HUES64 (cell line): Measurements from ENCODE around the gene MLLT6.

Experiments used
- H3K27ac ChIP-seq: 2 replicates; pipeline ENCODE4 v1.7.0; 2013; ENCODE audit warnings: low read depth, low read length, inconsistent platforms
- H3K27me3 ChIP-seq: 2 replicates; pipeline ENCODE4 v1.6.1; 2013; ENCODE audit warnings: mild to moderate bottlenecking, low read length; ENCODE audit not compliant: insufficient read depth
- H3K36me3 ChIP-seq: 2 replicates; pipeline ENCODE4 v1.6.1; 2013; ENCODE audit warnings: mild to moderate bottlenecking, low read length; ENCODE audit not compliant: insufficient read depth
- H3K4me1 ChIP-seq: 2 replicates; pipeline ENCODE4 v1.6.1; 2013; ENCODE audit warnings: mild to moderate bottlenecking, low read length, moderate library complexity; ENCODE audit not compliant: insufficient read depth
- H3K4me3 ChIP-seq: 2 replicates; pipeline ENCODE4 v1.5.1; 2013; ENCODE audit warnings: mild to moderate bottlenecking, low read length, moderate library complexity
- H3K9ac ChIP-seq: 2 replicates; pipeline ENCODE4 v1.6.1; 2013; ENCODE audit warnings: mild to moderate bottlenecking, low read depth, low read length
- H3K9me3 ChIP-seq: 2 replicates; pipeline ENCODE4 v1.6.1; 2013; ENCODE audit warnings: low read depth, low read length; ENCODE audit not compliant: insufficient read depth
- WGBS: fragments of 150-250, 120-280 bp; methylation state at CpG from one replicate; pipeline ENCODE4 v1.1.7; 2013; ENCODE audit warnings: missing lambda C conversion rate; 5-methylcytosine and 5-hydroxymethylcytosine counted together

Gene MLLT6

DNA sequence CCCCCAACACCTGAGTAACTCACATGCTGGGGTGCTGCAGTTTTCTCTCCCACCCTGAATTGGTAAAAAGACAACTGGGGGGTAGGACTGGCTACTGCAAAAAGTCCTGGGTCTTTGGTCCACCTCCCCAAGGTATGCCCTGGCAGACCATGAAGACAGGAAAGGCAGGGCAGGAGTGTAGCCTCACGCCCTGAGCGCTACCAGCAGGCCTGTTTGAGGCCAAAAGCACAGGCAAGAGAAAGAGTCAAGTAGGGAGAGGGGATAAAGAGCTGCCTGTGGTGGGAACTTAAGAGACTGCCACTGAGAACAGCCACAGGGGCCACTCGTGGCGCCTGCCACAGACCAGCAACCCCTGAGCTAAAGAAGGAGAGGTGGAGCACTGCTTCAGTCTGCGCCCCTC is 61.3 kb downstream of the MLLT6 start:
- Histone ChIP-seq H3K9me3 (no peaks in the 10 kb centered on the region), H3K27ac (no peak overlapping the region), H3K36me3 (peaks cover 96% of the 10 kb centered on the region), H3K4me1 (no peaks in the 10 kb centered on the region), H3K4me3 (no peak overlapping the region), H3K27me3 (no peaks in the 10 kb centered on the region), H3K9ac (no peak overlapping the region)
- 93% methylated on average over 5 of the region's 5 CpGs for WGBS

GRCh38 chr17:38768417-38768816 is 63.3 kb downstream of the MLLT6 start:
- peaks cover 98% of the 10 kb centered on the region for H3K36me3 ChIP-seq
- WGBS = 93% methylated on average over 6 of the region's 6 CpGs
- no peak overlapping the region for H3K27ac ChIP-seq

GRCh38 chr17:38773258-38773657 is 68.2 kb downstream of the MLLT6 start:
- no peaks in the 10 kb centered on the region for H3K4me1 ChIP-seq
- no peak overlapping the region for H3K27ac ChIP-seq
- peaks cover 93% of the 10 kb centered on the region for H3K36me3 ChIP-seq
- H3K9me3 ChIP-seq = no peaks in the 10 kb centered on the region
- no peaks in the 10 kb centered on the region for H3K27me3 ChIP-seq
- no peak overlapping the region for H3K9ac ChIP-seq
- H3K4me3 ChIP-seq = no peak overlapping the region

More at GRCh38 chr17:38768417-38768816, 63.3 kb downstream of the MLLT6 start:
- Histone ChIP-seq H3K27me3 (no peaks in the 10 kb centered on the region), H3K9me3 (no peaks in the 10 kb centered on the region), H3K4me3 (no peak overlapping the region), H3K4me1 (no peaks in the 10 kb centered on the region), H3K9ac (0 out of 2 replicates have a peak overlapping the region, but pooled peaks have one; percentile 17)

DNA sequence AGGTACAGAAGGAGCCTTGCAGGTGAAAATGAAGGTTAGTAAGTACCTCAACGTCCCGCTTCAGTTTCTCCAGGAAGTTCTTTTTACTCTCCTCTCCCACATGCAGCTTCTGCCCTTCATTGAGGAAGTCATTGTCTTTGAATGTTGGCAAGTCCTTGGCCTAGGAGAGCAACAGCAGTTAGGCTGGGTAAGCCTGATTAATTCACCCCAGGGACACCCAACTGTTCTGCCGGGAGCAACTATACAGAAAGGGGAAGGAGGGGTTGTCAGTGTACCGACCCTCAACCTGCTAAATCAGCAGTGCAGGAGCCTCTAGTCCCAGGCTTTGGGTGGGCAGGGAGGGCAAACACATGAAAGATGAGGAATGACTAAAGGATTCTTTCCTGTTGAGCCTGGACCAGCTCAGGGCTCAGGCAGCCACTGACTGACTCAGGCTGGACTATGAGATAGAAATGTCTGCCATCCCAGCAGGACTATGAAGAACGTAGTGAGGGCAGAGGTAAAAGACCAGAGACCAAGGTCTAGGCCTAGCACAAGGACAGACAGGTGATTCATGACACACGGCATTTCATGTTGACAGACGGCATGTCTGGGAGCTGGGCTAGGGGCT is 72.7 kb downstream of the MLLT6 start:
- Histone ChIP-seq H3K4me1 (no peaks in the 10 kb centered on the region), H3K9me3 (no peaks in the 10 kb centered on the region), H3K36me3 (peaks cover 94% of the 10 kb centered on the region), H3K27ac (no peak overlapping the region), H3K27me3 (no peaks in the 10 kb centered on the region), H3K4me3 (no peak overlapping the region), H3K9ac (no peak overlapping the region)
- WGBS = 81% methylated on average over 7 of the region's 7 CpGs
